22Rv1 (cell line): ENCODE results near the gene RIC8A.
"Not testable (repeated sequence)": the region's sequence is repeated elsewhere in the genome, so short reads cannot be mapped to it uniquely, and the experiment has no call there.

Experiments used
- CTCF ChIP-seq: fragments of 450-650 bp; IDR thresholded peaks from 2 replicates; pipeline ENCODE4 v1.5.1; 2017; ENCODE audit warnings: mild to moderate bottlenecking
- ZFX ChIP-seq: fragments of 450-650 bp; IDR thresholded peaks from 2 replicates; pipeline ENCODE4 v1.6.1; 2017; ENCODE audit warnings: antibody characterized with exemption, borderline replicate concordance

GRCh38 chr11:189200-189783 is 18.2 kb upstream of the RIC8A start:
- TF ChIP-seq ZFX, CTCF: not testable (repeated sequence)
